Stimulated activated effector memory CD8-positive, alpha-beta T cell treated with anti-CD3 and anti-CD28 coated beads, Interleukin-12 subunit alpha, Interleukin-12 subunit beta, amount 100 ng/mL, for 72 hours (primary cell): ENCODE results near the gene SIRT2.
"Not testable (repeated sequence)": the region's sequence is repeated elsewhere in the genome, so short reads cannot be mapped to it uniquely, and the experiment has no call there.

Experiments
- ATAC-seq: fragments of 150-1000 bp; cut with Tn5 transposase; 2 replicates; pipeline ENCODE4 v1.10.0; 2021
- DNase-seq, 2 donors: peaks; one replicate each; pipeline ENCODE4 v3.0.0; 2021 to 2022; ENCODE audit warnings: low spot score in 2 of 2
- H3K27ac Mint-ChIP-seq: one replicate; pipeline ENCODE4 v1.8.0; 2022; ENCODE audit warnings: mild to moderate bottlenecking, mixed read lengths
- H3K36me3 Mint-ChIP-seq: one replicate; pipeline ENCODE4 v1.8.0; 2022; ENCODE audit warnings: mild to moderate bottlenecking, mixed read lengths
- H3K4me1 Mint-ChIP-seq: one replicate; pipeline ENCODE4 v1.8.0; 2022; ENCODE audit warnings: mixed read lengths
- H3K4me3 Mint-ChIP-seq: one replicate; pipeline ENCODE4 v1.8.0; 2022; ENCODE audit warnings: mild to moderate bottlenecking, mixed read lengths
- H3K9me3 Mint-ChIP-seq: one replicate; pipeline ENCODE4 v1.8.0; 2022; ENCODE audit warnings: mixed read lengths

SIRT2 gene

DNA sequence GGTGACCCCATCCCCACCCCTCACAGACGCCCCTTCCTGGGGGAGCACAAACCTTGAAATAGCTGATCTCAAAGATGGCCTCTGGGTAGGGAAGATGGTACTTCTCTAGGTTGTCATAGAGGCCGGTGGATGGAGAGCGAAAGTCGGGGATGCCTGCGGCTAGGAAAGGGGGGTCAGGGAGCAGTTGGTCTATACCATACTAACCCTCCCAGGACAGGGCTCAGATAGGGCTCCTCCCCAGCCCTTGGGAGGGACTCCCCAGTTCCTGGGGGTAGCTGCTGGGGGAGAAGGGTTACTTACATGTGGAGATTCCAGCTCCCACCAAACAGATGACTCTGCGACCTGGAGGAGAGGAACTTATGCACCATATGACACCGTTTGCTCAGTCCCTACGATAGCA lies 9.6 kb downstream of the SIRT2 start:
- Mint-ChIP-seq H3K4me1 (peaks cover 4% of the 10 kb centered on the region), H3K36me3 (peaks cover 45% of the 10 kb centered on the region), H3K9me3 (no peaks in the 10 kb centered on the region), H3K27ac (no peak overlapping the region), H3K4me3 (no peak overlapping the region)
- DNase-seq (no peak), ATAC-seq (no peak)

- Mint-ChIP-seq H3K9me3 (no peaks in the 10 kb centered on the region), H3K4me1 (no peaks in the 10 kb centered on the region), H3K36me3 (peaks cover 36% of the 10 kb centered on the region), H3K4me3 (no peak overlapping the region), H3K27ac (no peak overlapping the region)
- ATAC-seq, result no peak
- DNase-seq, result no peak
Measured at GRCh38 chr19:38888876-38889275, 10.5 kb downstream of the SIRT2 start.

DNA sequence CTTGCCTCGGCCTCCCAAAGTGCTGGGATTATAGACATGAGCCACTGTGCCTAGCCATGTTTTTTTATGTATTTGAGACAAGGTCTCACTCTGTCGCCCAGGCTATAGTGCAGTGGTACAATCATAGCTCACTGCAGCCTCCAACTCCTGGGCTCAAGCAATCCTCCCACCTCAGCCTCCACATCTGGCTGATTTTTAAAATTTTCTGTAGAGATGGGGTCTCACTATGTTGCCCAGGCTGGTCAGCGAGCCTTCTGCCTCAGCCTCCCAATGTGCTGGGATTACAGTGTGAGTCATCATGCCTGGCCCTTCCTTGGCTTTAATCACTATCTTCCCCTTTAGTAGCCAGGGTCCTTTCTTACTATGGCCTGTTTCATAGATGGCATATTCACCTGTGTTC lies 14.7 kb downstream of the SIRT2 start:
- H3K9me3 Mint-ChIP-seq, ATAC-seq, DNase-seq, H3K4me1 Mint-ChIP-seq, H3K4me3 Mint-ChIP-seq: not testable (repeated sequence)
- peaks cover 62% of the 10 kb centered on the region for H3K36me3 Mint-ChIP-seq
- peak overlapping the region; percentile 53 for H3K27ac Mint-ChIP-seq

GRCh38 chr19:38883286-38883685 lies 16.1 kb downstream of the SIRT2 start:
- Mint-ChIP-seq H3K9me3 (no peaks in the 10 kb centered on the region), H3K4me3 (no peak overlapping the region), H3K27ac (peak overlapping the region; percentile 78), H3K36me3 (peaks cover 48% of the 10 kb centered on the region), H3K4me1 (peaks cover 14% of the 10 kb centered on the region)
- no peak for ATAC-seq
- no peak for DNase-seq

GRCh38 chr19:38880882-38881609 lies 18.4 kb downstream of the SIRT2 start:
- H3K4me3 Mint-ChIP-seq, result no peak overlapping the region
- H3K27ac Mint-ChIP-seq, result peak overlapping the region; percentile 50
- DNase-seq (no peak), ATAC-seq (no peak)
- H3K9me3 Mint-ChIP-seq, result no peaks in the 10 kb centered on the region
- H3K4me1 Mint-ChIP-seq, result peaks cover 33% of the 10 kb centered on the region
- peaks cover 50% of the 10 kb centered on the region for H3K36me3 Mint-ChIP-seq

- no peak for ATAC-seq
- no peaks in the 10 kb centered on the region for H3K9me3 Mint-ChIP-seq
- peaks cover 56% of the 10 kb centered on the region for H3K36me3 Mint-ChIP-seq
- H3K4me3 Mint-ChIP-seq, result no peak overlapping the region
- H3K4me1 Mint-ChIP-seq, result peaks cover 33% of the 10 kb centered on the region
- DNase-seq, result no peak
- H3K27ac Mint-ChIP-seq, result peak overlapping the region; percentile 50
Measured at GRCh38 chr19:38880076-38880881, 19.1 kb downstream of the SIRT2 start.

DNA sequence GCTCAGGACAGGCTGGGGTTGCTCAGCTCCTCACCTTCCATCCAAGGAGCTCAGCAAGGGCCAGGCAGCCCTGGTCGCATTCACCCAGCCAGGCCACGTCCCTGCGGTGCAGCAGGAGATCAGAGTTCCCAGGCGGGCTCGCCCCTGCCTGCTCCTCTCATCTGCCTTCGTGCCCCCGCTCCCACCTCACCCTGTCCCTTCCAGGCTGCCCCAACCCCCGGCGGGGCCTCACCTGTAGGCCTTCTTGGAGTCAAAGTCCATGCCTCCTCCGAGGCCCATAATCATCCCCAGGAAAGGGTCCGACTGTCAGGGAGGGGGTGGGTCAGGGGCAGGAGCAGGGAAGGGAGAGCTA lies 20.0 kb downstream of the SIRT2 start:
- peaks cover 33% of the 10 kb centered on the region for H3K4me1 Mint-ChIP-seq
- H3K36me3 Mint-ChIP-seq, result peaks cover 65% of the 10 kb centered on the region
- no peak for ATAC-seq
- no peaks in the 10 kb centered on the region for H3K9me3 Mint-ChIP-seq
- H3K4me3 Mint-ChIP-seq, result no peak overlapping the region
- no peak for DNase-seq
- peak overlapping the region; percentile 99 for H3K27ac Mint-ChIP-seq

DNA sequence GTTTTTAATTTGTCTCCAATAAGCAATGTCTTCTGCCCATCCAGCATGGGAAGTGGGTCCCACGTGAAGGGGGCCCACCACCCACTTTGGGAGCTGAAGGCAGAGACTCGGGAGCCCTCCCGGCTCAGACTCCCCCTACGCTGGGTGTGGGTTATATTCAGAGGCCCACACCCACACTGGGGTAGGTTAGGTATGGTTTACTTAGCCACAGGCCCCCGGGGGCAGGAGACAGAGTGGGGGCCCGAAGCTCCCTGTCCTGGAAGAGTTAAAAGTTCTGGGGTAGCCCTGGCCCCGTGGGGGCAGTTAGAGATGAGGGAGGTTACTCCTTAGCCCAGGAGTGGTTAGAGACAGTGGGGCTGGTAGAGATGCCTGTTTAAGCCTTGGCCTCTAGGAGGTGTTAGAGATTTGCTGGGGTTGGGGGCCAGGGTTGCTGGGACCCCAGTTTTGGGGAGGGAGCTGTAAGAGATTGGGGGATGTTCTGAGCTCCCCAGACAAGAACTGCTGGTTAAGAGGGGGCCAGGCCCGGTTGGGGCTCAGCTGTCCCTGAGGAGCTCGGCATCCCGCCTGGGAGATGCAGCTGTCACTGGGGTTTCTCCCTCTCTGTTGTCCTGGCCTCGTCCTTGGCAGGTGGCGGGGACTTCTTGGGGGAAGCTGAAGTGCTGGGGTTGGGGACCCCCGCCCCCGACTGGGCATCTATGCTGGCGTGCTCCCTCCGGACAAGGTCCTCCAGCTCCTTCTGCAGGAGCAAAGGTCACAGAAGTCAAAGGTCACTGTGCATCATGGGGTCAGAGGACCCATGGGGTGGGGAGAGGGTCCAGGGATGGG lies 20.6 kb downstream of the SIRT2 start:
- peaks cover 70% of the 10 kb centered on the region for H3K36me3 Mint-ChIP-seq
- H3K9me3 Mint-ChIP-seq, result no peaks in the 10 kb centered on the region
- H3K4me3 Mint-ChIP-seq, result peak overlapping the region; percentile 89
- DNase-seq (no peak), ATAC-seq (peak; percentile 46)
- H3K27ac Mint-ChIP-seq, result peak overlapping the region; percentile 99
- H3K4me1 Mint-ChIP-seq, result peaks cover 33% of the 10 kb centered on the region

- peak; percentile 91 for ATAC-seq
- peak; percentile 40 to 81 for DNase-seq
- H3K36me3 Mint-ChIP-seq, result peaks cover 73% of the 10 kb centered on the region
- H3K4me3 Mint-ChIP-seq, result peak within 1 kb of the TSS; percentile 89
- peaks cover 27% of the 10 kb centered on the region for H3K4me1 Mint-ChIP-seq
- H3K9me3 Mint-ChIP-seq, result no peaks in the 10 kb centered on the region
- H3K27ac Mint-ChIP-seq, result peak within 1 kb of the TSS; percentile 99
Measured at GRCh38 chr19:38877781-38878574, 21.4 kb downstream of the SIRT2 start, which contains the start of gene RINL. TSS of gene RINL (minus strand) at chr19:38878275. CDS start at chr19:38876742, 1,533 bp downstream.

DNA sequence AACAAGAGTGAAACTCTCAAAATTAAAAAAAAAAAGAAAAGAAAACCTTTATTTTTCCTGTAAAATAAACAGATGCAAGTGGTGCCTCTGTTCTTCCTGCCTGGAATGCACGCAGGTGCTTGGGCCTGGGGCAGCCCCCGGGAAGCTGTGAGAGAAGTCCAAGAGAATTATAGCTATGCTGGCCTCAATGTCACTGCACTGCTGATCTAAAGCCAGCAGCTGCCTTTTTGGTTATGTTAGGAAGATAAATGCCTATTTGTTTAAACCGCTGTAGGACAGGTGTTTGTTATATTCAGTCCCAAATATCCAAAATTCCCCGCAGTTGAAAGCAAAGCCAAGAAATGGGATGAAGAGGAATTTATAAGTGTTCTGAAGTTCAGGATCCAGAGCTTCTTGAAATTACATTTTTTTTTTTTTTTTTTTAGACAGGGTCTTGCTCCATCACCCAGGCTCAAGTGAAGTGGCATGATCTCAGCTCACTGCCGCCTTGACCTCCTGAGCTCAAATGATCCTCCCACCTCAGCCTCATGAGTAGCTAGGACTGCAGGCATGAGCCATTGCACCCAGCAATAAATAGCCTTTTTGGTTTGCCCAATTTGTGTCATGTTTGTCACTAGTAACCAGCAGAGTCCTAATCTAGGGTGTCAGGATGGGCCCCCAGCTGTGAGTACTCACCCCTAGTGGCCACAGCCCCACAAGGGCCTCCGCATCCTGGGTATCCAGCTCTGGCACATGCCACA lies 23.6 kb downstream of the SIRT2 start:
- peaks cover 73% of the 10 kb centered on the region for H3K36me3 Mint-ChIP-seq
- H3K4me3 Mint-ChIP-seq, result peak overlapping the region; percentile 89
- H3K4me1 Mint-ChIP-seq, result peaks cover 35% of the 10 kb centered on the region
- H3K9me3 Mint-ChIP-seq, result no peaks in the 10 kb centered on the region
- no peak for ATAC-seq
- H3K27ac Mint-ChIP-seq, result peak overlapping the region; percentile 99
- DNase-seq, result no peak

- not testable (repeated sequence) for H3K9me3 Mint-ChIP-seq, DNase-seq, H3K4me3 Mint-ChIP-seq, ATAC-seq, H3K27ac Mint-ChIP-seq
- peaks cover 48% of the 10 kb centered on the region for H3K4me1 Mint-ChIP-seq
- H3K36me3 Mint-ChIP-seq, result peaks cover 87% of the 10 kb centered on the region
Measured at GRCh38 chr19:38873400-38873799, 26.0 kb downstream of the SIRT2 start.

DNA sequence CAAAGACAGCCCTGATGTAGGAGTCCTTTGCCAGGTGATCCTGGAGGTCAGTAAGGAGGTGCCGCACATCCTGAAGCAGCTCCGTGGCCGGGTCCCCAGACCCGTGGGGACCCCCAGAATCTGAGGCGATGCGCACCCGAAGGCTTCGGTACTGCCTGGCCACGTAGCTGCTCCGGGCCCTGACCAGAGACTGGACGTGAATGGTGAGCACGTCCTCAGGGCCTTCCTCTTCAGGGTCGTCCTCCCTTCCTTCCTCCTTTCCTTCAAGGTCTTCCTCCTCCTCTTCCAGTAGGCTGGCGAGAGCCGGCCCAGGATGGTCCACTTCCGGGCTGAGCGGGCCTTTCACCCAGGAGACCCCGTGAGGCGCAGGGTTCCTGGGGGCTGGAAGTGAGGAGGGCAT lies 28.8 kb downstream of the SIRT2 start:
- Mint-ChIP-seq H3K27ac (peak overlapping the region; percentile 90), H3K9me3 (no peaks in the 10 kb centered on the region), H3K4me1 (peaks cover 35% of the 10 kb centered on the region), H3K36me3 (peaks cover 95% of the 10 kb centered on the region), H3K4me3 (peak overlapping the region; percentile 88)
- ATAC-seq (no peak), DNase-seq (no peak)

DNA sequence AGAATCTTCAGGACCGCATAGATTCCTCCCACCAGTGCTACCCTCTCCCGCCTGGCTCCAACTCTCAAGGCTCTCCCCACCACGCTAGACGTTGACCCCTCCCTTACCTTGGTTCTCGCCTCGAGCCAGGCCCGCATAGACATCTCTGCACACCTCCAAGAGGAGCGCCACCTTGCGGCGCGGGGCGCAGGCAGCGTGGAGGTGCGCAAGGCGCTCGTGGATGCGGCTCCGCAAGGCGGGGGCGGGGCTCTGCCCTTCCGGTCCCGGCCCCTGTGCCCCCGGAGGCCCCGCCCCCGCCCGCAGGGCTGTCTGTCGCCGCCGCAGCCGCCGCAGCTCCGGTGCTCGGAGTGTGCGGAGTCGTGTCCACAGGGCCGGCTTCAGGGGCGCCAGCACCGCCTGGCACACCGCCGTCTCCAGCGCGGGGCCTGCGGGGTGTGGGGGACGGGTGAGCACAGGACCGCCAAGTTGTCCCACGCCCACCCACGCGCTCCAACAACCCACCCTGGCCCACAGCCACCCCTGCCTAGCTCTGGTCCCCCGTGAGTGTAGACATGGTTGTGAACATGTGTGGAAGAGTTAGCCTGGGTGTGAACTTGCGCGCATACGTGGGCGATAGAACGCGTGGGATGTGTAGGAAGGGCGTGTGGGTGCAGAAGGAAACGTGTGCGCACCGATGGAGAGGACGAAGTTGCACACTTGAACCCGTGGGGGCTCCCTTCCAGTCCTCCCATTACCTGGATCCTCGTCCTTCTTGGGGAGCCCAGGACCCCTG lies 29.4 kb downstream of the SIRT2 start:
- H3K9me3 Mint-ChIP-seq, result no peaks in the 10 kb centered on the region
- DNase-seq (peak; percentile 94 to 95), ATAC-seq (peak; percentile 88)
- H3K4me3 Mint-ChIP-seq, result peak overlapping the region; percentile 88
- peak overlapping the region; percentile 90 for H3K27ac Mint-ChIP-seq
- peaks cover 41% of the 10 kb centered on the region for H3K4me1 Mint-ChIP-seq
- H3K36me3 Mint-ChIP-seq, result peaks cover 95% of the 10 kb centered on the region
